NCI-H2029 treated with DMSO at 0.1 percent for 48 hours (cell line): ENCODE results near the gene MAEA.

Source experiments
- DNase-seq: peaks from one replicate; lab custom pipeline; 2025; lab: John Stamatoyannopoulos, UW

The MAEA gene

GRCh38 chr4:1289207-1290164 is at the start of gene MAEA:
Gene MAEA, plus strand, starts transcription at chr4:1289891. Its CDS starts 23 bp downstream, at chr4:1289914.
- peak; percentile 85 for DNase-seq

GRCh38 chr4:1239950-1240307 is 49.8 kb upstream of the MAEA start:
- no peak for DNase-seq

- no peak for DNase-seq
Observed at GRCh38 chr4:1240721-1241465, 48.8 kb upstream of the MAEA start.

- DNase-seq = no peak
Observed at GRCh38 chr4:1241466-1241935, 48.2 kb upstream of the MAEA start.

GRCh38 chr4:1241936-1242505 is 47.7 kb upstream of the MAEA start:
- no peak for DNase-seq

GRCh38 chr4:1242506-1243450 is 46.9 kb upstream of the MAEA start:
- no peak for DNase-seq

- DNase-seq = no peak
Observed at GRCh38 chr4:1243451-1244080, 46.1 kb upstream of the MAEA start.

GRCh38 chr4:1244081-1244977 is 45.4 kb upstream of the MAEA start:
- no peak for DNase-seq

- DNase-seq = no peak
Observed at GRCh38 chr4:1244978-1245471, 44.7 kb upstream of the MAEA start.

- DNase-seq = no peak
Observed at GRCh38 chr4:1245481-1246051, 44.1 kb upstream of the MAEA start.

- DNase-seq = no peak
Observed at GRCh38 chr4:1246111-1246881, 43.4 kb upstream of the MAEA start.

GRCh38 chr4:1246901-1247863 is 42.5 kb upstream of the MAEA start:
- no peak for DNase-seq

- DNase-seq = no peak
Observed at GRCh38 chr4:1247864-1248244, 41.8 kb upstream of the MAEA start.

GRCh38 chr4:1248245-1249147 is 41.2 kb upstream of the MAEA start, which contains the start of gene CTBP1:
Gene CTBP1, minus strand, starts transcription at chr4:1249130. Its CDS starts 7,799 bp downstream, at chr4:1241331.
- DNase-seq = peak; percentile 43

- DNase-seq = peak; percentile 25
Observed at GRCh38 chr4:1249148-1249730, 40.5 kb upstream of the MAEA start.
